GM19025 (cell line): ENCODE results near the gene SMS.

Experiments used
- ATAC-seq: cut with Tn5 transposase; IDR thresholded peaks from one replicate; pipeline ENCODE4 v1.9.1; 2021; ENCODE audit warnings: mild to moderate bottlenecking, low read depth, moderate library complexity; ENCODE audit not compliant: unreplicated experiment

Gene SMS

DNA sequence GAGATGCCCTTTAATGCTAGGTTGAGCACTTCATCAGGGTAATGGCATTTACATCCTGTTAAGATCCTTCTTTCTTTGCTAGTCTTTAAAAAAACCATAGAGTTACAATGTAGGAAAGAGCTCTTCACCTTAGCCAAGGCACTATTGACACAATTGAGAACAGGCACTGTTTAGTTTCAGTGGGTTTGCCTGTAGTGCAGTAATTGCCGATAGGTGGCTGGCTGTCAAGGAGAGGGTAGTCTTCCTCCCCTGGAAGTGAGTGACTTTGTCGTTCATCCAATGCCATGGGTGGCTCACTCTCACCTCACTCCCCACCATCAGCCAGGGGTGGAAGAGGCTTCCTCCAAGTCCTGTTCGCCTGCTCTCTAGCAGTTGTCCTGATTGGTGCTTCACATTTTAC, 34.7 kb downstream of the SMS start:
- no peak for ATAC-seq

DNA sequence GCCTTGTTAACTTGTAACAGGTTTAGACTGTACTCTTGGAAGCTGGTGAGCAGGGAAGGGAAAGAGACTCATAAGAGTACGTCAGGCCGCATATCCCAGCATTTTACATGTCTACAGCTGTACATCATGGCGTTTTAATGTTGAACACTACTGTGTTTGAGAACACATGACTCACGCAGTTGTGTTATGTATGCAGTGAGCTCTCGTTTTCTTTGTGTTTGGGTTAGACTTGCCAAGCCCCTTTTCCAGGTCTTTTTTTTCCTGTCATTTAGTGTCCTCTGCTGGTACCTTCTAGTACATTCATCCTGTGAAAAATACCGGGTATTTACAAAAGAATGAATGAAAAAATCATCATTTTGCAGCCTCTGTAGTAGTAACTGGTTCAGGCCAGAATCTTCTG, 35.3 kb downstream of the SMS start:
- no peak for ATAC-seq

DNA sequence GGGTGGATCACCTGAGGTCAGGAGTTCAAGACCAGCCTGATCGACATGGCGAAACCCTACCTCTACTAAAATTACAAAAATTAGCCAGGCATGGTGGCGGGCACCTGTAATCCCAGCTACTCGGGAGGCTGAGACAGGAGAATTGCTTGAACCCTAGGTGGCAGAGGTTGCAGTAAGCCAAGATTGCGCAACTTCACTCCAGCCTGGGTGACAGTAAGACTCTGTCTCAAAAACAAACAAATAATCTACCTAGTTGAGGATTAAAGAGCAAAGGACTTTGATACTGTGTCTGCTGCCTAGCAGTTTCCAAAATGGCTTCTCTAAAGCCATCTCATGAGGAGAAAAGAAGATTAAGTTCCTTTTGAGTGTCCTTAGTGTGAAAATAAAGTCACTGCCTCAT, 37.8 kb downstream of the SMS start:
- no peak for ATAC-seq

DNA sequence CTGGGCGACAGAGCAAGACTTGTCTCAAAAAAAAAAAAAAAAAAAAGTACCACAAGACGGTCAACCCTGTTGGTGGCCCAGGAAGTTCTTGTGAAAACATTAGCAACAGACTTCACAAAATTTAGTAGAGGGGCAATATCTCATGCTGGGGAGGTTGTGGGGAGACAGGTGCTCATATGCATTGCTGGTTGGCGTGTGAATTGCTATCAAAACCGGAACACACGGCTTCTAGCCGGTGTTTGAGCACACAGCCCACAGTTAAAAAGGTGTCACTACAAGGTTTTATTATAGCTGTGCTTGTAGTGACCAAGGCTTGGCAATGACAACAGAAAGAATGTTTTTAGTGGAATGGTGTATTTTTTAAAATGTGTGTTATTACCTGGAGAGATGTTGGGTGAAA, 41.8 kb downstream of the SMS start:
- ATAC-seq = no peak

DNA sequence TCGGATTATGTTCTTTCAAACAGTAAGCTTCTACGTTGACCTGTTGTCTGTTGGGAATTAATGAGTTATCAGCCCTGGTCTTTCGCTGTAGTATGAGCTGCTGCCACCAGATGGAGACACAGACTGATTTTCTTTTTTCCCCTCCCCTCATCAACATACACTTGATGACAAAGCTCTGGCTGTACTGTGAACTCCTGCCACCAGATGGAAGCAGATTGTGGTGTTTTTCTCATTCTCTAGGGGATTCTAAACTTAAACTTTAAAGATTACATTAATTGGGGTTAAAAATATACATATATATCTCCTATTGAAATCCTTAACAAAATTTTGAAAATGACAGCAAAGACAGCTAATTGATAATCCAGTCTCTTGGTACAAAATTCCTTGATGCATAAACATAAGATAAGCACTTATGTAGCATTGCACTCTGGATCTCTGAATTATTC, 44.8 kb downstream of the SMS start:
- peak; percentile 63 for ATAC-seq

DNA sequence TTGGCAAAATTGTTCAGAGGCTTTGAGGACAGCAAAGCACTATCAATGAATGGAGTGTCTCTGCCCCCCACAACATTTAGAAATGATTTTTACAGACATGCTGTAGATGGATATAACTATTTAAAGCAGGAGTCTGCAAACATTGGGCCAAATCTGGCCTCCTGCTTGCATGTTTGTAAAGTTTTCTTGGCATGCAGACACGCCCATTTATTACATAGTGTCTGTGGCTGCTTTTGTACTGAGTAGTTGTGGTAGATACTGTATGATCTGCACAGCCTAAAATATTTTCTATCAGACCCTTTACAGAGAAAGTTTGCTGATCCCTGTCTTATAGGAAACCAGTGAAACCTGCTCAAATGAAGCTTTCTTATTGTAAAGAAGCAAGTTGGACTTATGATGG, 46.1 kb downstream of the SMS start:
- ATAC-seq = no peak

DNA sequence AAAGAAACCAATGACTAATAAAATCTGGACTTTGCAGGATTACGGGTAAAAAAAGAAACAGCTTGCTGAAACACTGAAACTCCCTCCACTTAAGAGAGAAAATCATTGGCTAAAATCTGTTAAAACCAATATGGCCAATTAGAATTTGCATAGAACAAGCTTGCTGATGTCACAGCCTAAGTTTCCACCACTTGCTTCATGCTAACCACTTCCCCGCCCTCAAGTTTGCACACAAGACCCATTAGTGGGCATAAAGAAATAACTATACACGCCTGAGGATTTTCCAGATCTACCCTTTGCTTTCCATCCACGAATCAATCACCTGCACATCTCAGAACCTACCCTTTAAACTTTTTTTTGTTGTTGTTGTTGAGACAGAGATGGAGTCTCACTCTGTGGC, 48.9 kb downstream of the SMS start:
- ATAC-seq = no peak

DNA sequence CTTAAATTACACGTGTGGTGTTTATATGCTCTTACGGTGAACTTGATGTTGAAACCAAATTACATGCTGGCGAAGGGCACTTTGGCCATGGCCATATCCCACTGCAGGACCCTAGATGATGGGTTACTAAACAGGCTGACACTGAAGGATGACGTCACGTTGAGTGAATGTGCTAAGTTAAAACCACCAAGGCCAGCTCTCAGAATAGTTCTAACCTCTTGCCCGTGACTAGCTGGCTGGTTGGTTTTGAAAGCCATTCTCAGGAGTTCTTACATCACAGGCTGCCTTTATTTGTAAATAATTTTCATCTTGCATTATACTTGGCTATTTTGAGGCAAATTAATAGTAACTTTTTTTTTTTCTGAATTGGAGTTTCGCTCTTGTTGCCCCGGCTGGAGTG, 50.3 kb downstream of the SMS start:
- ATAC-seq = no peak

DNA sequence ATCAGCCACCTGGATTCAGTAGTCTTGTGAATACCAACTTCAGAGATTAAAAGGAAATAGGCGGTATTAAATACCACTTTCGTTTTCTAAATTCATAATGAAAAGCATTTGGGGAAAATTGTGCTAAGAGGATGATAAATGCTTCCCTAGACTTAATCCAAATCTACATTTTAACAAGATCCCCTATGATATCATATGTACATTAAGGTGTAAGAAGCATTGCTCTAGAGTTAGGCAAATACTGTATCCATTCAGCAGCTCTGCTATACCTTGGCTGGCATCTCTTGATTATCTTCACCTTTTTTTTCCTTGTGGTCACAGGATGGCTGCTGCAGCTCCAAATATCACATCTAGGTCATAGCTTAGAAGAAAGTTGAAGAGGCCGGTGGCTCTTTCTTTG, 51.0 kb downstream of the SMS start:
- no peak for ATAC-seq

DNA sequence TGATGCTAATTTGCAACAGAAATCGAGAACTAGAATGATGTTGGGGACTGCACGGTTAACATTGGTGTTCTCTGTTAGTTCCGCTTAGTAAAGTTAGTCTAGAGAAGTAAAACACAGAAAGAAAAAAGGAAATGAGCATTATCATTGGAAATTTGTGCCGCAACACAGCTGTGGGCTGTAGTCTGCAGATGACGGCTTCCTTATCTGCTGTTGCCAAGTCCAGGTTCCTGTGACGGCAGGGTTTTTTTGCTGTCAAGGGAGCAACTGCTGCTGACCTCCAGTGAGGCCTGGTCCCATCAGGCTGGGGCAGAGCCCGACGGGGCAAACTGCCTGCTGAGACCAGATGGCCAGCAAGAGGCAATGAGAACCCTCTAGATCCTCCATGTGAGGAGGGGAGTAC, 52.8 kb downstream of the SMS start:
- ATAC-seq = peak; percentile 76

DNA sequence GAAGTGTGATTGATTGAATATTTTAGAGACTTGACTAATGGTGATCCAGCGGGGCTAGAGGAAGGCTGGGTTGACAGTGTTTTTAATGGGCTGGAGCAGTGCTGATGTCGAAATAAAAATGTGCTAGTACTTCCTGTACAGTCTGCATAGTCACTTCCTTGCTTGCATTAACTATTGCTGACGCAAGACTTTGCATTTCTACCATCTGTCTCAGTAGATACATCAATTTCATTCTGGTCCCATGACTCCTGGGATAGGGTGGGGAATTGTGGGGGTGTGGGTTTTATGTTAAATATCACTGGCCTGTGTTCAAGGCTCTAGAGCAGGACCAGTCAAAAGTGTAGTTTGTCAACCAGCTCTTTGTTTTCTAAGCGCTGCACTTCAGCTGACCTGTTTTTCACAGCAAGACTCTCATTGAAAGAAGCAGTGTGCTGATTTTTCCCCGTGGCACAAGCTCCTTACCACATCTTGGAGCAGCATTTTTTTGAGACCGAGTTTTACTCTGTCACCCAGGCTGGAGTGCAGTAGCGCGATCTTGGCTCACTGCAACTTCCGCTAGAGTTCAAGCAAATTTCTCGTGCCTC, 56.5 kb downstream of the SMS start:
- no peak for ATAC-seq

DNA sequence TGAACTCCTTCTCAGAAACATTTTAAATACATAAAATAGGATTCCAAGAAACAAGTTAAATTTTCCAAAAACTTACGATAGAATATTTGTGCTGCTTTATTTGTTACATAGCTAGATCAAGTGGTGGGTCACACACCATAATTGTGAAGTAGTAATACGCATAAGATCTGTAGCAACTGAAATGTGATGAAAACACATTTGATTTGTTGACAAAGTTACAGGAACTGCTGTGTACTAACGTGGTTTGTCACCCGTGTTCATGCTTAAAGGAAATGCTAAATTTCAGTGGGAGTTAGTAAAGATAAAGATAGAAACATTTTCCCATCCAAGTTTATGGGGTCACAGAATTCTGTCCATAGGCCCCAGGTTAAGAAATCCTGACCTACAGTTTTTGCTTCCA, 57.5 kb downstream of the SMS start:
- no peak for ATAC-seq

DNA sequence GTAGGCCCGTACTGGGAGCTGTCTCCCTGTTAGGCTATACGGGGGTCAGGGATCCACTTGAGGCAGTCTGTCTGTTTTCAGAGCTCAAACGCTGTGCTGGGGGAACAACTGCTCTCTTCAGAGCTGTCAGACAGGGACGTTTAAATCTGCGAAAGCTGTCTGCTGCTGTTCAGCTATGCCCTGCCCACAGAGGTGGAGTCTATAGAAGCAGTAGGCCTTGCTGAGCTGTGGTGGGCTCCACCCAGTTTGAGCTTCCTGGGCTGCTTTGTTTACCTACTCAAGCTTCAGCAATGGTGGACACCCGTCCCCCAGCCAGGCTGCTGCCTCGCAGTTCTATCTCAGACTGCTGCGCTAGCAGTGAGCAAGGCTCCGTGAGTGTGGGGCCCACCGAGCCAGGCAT, 64.4 kb downstream of the SMS start:
- no peak for ATAC-seq

DNA sequence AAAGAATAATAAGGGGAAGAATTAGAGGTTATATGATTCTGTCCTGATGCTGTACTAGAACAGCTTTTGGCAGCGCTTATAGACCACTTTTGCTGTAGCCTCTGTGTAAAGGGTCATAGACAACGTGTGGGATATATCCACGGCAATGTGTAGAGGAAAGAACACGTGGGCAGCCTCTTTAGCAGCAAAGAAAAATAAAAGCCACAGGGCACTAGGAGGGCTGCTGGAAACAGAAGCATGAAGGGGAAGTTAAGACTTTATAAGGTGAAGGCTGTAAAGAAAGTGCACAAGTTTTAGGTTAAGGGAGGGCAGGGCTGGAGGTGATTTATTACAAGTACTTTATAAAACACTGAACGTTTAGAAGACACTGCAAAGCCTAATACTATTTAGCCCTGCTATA, 71.5 kb downstream of the SMS start:
- no peak for ATAC-seq

DNA sequence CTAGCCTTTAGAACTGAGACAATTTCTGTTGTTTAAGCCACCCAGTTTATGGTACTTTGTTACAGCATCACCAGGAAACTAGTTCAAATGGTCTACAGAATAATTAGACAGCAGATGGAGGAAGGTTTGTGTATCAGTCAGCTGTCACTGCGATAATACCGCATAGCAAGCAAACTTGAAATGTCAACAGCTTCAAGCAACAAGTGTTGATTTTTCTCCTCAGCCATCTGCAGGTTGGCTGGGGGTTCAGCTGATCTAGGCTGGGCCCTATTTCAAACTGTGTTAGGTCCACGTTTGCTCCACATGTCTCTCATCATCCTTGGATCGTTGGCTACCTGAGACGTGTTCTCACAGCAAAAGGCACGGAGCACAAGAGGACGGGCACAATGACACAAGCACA, 72.4 kb downstream of the SMS start:
- no peak for ATAC-seq

DNA sequence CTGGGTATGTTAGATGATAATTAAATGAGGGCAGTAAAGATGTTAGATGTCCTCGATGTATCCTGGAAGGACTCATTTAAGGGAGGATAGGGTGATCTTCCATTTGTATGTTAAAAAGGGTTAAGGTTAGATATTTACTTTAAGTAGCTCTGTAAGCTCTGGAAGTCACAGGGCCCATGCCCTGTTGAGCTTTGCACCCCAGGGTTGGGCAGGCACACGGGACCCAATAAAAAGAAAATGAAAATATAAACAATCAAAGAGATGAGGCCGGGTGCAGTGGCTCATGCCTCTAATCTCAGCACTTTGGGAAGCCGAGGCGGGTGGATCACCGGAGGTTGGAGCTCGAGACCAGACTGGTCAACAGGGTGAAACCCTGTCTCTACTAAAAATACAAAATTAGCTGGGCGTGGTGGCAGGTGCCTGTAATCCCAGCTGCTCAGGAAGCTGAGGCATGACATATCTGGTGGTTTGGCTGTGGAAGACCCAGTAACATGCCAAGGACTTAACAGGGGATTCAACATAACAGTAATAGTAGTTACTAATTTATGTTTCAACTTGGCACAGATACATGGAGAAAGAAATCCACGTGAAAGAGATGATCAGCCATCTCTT, 74.7 kb downstream of the SMS start:
- no peak for ATAC-seq

DNA sequence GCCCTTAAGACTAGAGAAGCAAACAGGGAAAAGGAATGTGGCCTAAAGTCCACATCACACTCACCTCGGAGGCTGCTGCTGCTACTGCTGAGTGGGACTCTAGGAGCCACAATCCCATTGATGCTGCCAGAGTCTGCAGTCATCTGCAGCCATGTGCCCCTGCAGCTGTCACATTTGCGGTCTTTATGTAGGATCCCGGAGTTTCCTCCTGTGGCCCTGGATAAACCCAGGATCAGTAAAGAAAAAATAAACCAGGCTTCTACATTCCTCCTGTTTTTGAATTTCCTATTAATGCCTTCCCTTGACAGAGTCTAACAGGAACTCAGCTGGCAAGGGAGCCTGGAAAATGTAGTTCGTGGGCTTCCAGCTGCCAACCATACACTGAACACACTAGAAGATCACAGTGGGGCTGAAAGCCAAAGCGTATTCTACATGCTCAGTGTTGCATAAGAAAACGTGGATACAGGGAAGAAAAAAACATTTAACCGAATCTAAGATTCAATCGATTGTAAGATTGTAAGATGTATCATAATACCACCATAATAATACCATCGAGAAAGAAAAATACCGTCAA, 81.3 kb downstream of the SMS start:
- ATAC-seq = no peak

DNA sequence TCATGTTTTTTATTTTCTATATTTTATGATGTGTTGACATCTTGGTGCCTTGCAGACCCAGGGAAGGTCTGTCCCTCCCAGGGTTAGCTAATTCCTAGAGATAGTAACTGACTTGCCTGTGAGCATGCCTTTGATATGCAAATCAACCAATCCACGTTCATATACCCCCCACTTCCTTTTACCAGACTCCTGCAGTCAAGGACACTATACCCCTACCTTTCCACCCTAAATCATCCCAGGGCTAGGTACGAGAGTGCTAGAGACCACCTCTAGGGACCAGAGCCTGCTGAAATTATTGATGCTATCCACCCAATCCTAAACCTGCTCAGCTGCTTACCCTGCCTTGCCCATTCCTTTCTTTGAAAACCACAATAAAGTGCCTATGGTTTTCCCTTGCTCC, 84.1 kb downstream of the SMS start:
- ATAC-seq = no peak

DNA sequence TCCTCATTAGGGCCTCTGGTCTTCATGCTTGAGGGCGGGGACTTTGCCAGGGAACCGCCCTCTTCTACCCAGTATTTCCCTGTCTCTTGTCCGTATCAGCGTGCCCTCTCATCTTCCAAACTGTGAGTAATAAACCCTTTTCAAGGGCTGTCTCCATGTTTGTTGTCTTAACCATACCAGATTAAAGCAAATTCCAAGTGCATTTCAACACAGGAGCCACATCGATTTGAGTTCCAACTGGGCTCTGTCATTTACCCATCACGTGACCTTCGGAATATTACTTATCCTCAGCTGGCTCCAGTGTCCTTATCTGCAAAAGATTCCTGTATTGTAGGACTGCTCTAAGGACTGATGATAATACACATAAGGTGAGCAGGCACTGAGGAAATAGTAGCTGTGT, 85.2 kb downstream of the SMS start:
- ATAC-seq = no peak

DNA sequence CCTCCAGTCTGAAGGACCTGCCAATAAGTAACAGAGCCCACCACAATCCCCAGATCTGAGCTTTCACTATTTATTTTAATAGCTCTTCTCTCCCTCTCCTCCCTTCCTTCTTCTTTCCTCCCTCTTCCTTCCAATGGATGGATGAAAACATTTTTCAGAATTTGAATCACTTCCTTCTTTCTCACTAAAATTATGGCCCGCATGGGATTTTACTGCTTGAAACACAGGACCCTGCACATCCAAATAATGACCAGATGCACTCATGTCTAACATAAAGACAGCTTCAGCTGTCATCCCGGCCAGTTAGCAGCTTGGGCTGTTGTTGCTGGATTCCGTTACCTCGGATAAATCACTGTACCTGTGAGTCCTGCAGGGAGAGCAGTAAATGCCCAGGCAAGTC, 86.2 kb downstream of the SMS start:
- ATAC-seq = no peak

DNA sequence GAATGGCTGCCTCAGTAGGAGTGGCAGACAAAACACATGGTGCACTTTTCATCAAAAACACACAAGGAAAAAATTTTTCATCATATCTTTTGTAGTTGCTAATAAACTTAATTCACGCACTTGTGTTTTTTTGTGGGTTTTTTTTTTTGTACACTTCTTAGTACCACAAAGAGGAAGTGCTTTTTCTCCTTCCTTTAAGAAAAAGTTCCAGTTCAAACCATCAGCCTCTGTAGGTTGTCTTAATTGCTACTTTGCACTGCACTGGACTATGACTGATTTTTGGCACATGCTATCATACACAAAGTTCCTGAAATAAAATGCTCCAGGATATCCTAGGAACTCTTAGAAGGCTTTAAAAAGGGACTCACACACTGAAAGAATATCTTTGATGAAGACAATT, 91.6 kb downstream of the SMS start, which contains the start of gene PHEX:
TSS of gene PHEX (plus strand) at position 242 of the 400 bp plus-strand sequence. CDS start 681 bp downstream, outside the sequence.
- no peak for ATAC-seq

DNA sequence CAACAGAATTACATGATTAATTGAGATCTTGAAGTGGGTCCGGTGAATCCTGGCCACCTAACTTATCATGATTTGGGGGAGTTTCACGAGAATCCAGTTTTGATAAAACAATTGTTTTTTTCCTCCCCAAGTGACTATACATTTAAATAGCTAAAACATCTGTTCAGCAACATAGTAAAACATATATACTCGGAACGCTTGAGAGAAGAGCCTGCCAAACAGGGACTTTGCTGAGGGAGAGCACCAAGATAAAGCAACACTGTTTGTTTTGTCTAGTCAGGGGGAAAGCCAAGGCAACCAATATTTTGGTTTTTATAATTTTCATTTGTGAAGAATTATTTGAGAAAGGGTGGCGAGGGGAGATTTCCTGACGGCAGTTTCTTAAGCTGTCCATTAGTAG, 92.0 kb downstream of the SMS start:
- ATAC-seq = no peak
